ENCODE data around the gene EVA1C.

GRCh38 chr21:32378956-32379355 is 33.5 kb upstream of the EVA1C start:
- TF ChIP-seq CTCF (IDR thresholded peaks at IDR 0.05; ENCODE audit: extremely low read depth in 1 of 2, insufficient read depth in 1 of 2, low read depth in 1 of 2, low read length in 2 of 2) (no peak), GATA2 (IDR thresholded peaks at IDR 0.05; ENCODE audit: insufficient read depth, insufficient read length, low read depth, low read length) (no peak), POLR2A (IDR thresholded peaks at IDR 0.05; ENCODE audit: low read depth, low read length) (no peak), EZH2 (IDR thresholded peaks at IDR 0.05; ENCODE audit: borderline replicate concordance, low read depth, low read length, severe bottlenecking) (no peak)

Data from endothelial cell of umbilical vein (primary cell).